ENCODE measurements around the gene MFRP.

DNA sequence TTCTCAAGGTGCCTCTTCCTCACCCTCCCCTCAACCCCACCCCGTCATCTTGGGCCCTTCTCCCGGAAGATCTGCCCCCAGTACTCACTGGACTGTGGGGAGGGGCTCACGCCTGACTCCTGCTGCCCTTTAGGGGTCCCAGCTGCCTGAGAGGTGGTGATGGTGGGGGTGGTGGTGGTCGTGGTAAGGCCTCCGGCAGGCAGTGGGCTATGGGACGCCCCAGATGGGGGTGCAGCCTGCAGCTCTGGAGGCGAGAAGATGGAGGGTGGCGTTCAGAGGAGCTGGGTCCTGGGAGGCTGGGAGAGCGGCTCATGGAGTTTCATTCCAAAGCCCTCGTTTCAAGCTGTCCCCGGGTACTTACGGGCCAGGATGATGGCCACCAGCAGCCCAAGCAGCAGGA lies 820 bp downstream of the MFRP start:
- TF ChIP-seq CTCF (IDR thresholded peaks at IDR 0.05) (no peak), POLR2A (IDR thresholded peaks at IDR 0.05) (no peak)

All from ovary (tissue), 3 donors.